Suprapubic skin (tissue), 3 donors: Measurements from ENCODE around the gene NRSN2.

Source experiments
- POLR2A ChIP-seq, 2 donors: fragments of 450-650 bp; IDR thresholded peaks; one replicate each; pipeline ENCODE4 v1.6.1; 2017; ENCODE audit warnings: antibody characterized with exemption in 2 of 2, mild to moderate bottlenecking in 2 of 2, moderate library complexity in 2 of 2
- TF ChIP-seq, protein P1 (sequence below), 2 donors: fragments of 200-600 bp in 1 of 2; fragments of 450-650 bp in 1 of 2; sonication (generic) in 1 of 2; IDR thresholded peaks; one replicate each; pipeline ENCODE4 v1.5.1; 2016 to 2019; ENCODE audit warnings: antibody characterized with exemption in 2 of 2, mild to moderate bottlenecking in 1 of 2, moderate library complexity in 1 of 2

DNA sequence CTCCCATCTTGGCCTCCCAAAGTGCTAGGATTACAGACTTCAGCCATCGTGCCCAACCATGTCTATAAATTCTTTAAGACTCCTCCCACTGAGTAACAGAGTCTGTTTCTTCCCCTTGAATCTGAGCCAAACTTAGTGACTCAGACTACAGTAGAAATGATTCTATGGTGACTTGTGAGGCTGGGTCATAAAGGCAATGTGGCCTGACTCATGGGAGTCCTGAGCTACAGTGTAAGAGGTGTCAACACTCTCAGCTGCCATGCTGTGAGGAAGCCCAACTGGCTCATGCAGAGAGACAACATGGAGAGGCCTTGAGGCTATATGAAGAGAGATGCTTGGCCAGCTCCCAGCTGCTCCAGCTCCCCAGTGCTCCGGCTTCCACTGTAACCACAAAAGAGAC is 5.2 kb upstream of the NRSN2 start:
- TF ChIP-seq, protein P1, sequence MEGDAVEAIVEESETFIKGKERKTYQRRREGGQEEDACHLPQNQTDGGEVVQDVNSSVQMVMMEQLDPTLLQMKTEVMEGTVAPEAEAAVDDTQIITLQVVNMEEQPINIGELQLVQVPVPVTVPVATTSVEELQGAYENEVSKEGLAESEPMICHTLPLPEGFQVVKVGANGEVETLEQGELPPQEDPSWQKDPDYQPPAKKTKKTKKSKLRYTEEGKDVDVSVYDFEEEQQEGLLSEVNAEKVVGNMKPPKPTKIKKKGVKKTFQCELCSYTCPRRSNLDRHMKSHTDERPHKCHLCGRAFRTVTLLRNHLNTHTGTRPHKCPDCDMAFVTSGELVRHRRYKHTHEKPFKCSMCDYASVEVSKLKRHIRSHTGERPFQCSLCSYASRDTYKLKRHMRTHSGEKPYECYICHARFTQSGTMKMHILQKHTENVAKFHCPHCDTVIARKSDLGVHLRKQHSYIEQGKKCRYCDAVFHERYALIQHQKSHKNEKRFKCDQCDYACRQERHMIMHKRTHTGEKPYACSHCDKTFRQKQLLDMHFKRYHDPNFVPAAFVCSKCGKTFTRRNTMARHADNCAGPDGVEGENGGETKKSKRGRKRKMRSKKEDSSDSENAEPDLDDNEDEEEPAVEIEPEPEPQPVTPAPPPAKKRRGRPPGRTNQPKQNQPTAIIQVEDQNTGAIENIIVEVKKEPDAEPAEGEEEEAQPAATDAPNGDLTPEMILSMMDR (IDR thresholded peaks at IDR 0.05) = no peak
- TF ChIP-seq POLR2A (IDR thresholded peaks at IDR 0.05) = no peak
